Skeletal muscle satellite cell (primary cell): ENCODE results near the gene ATXN7L1.
"Not testable (repeated sequence)": the region's sequence is repeated elsewhere in the genome, so short reads cannot be mapped to it uniquely, and the experiment has no call there.

Experiments used
- H3K27me3 ChIP-seq: 2 replicates; pipeline ENCODE4 v1.7.0; 2013; ENCODE audit warnings: low read length; ENCODE audit not compliant: control insufficient read depth, insufficient read depth
- H3K36me3 ChIP-seq: 2 replicates; pipeline ENCODE4 v1.7.0; 2013; ENCODE audit warnings: mild to moderate bottlenecking, control low read depth, low read length; ENCODE audit not compliant: insufficient read depth
- H3K4me1 ChIP-seq: 2 replicates; pipeline ENCODE4 v1.7.0; 2013; ENCODE audit warnings: low read length; ENCODE audit not compliant: control insufficient read depth, insufficient read depth
- H3K4me2 ChIP-seq: 2 replicates; pipeline ENCODE4 v1.7.0; 2013; ENCODE audit warnings: mild to moderate bottlenecking, low read length
- H3K4me3 ChIP-seq: 2 replicates; pipeline ENCODE4 v1.7.0; 2013; ENCODE audit warnings: low read length
- H3K9ac ChIP-seq: 2 replicates; pipeline ENCODE4 v1.7.0; 2013; ENCODE audit warnings: mild to moderate bottlenecking, low read depth, low read length, moderate library complexity
- H3K9me3 ChIP-seq: replicated peaks from 2 replicates; pipeline ENCODE4 v1.7.0; 2013; ENCODE audit warnings: mild to moderate bottlenecking, control low read depth, low read length

The ATXN7L1 gene

DNA sequence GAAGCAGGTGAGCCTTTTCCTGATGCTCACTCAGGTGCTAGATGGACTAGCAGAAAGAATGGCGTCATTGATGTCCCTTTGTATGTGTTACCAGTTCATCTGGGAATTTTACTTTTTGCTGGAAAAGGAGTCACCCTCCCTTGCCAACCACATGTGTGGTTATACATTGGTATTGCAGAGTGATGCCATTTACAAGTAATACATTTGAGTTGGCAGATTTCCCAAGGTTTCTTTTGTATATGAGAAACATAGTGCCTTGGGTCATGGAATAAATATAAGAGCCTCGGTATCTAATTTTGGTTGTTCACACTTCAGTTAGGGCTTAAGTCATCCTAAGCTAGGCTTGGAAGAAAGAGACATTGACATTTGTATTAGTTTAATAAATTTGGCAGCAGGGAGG, 10.4 kb upstream of the ATXN7L1 start:
- H3K27me3 ChIP-seq, result no peaks in the 10 kb centered on the region
- H3K9ac ChIP-seq, result no peak overlapping the region
- no peaks in the 10 kb centered on the region for H3K9me3 ChIP-seq
- no peak overlapping the region for H3K4me3 ChIP-seq
- H3K4me2 ChIP-seq, result no peak overlapping the region
- no peaks in the 10 kb centered on the region for H3K4me1 ChIP-seq
- H3K36me3 ChIP-seq, result no peaks in the 10 kb centered on the region

DNA sequence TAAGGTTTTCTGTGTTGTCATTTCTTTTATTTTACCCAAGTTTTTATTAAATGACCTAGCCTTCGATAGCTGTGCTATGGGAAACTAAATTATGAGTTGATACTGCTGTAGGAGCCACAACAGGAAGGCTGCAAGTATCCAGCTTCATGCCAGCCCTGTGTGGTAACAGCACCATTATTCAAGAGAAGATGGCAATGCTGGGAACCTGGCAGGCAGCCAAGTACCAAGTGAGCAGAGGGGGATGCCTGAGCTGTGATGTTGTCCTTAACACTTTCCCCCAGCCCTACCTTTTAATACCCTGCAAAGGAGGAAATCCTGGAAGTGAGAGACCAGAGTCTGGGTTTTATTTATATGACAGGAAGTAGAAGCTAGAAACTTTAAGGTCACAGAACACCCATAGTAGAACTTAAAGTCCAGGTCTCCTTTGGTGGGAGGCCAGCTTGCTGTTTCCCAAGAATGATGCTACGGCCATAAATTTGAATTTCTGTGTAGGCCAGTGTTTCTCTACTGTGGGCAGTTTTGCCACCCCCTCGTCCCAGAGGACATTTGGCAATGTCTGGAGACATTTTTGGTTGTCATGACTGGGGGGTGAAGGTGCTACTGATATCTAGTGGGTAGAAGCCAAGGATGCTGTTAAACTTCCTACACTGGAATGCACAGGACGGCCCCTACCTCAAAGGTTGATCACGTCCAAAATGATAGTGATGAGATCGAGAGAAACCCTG, 9.2 kb upstream of the ATXN7L1 start:
- Histone ChIP-seq H3K36me3 (no peaks in the 10 kb centered on the region), H3K9ac (no peak overlapping the region), H3K4me3 (no peak overlapping the region), H3K9me3 (no peaks in the 10 kb centered on the region), H3K27me3 (no peaks in the 10 kb centered on the region), H3K4me2 (no peak overlapping the region), H3K4me1 (no peaks in the 10 kb centered on the region)

DNA sequence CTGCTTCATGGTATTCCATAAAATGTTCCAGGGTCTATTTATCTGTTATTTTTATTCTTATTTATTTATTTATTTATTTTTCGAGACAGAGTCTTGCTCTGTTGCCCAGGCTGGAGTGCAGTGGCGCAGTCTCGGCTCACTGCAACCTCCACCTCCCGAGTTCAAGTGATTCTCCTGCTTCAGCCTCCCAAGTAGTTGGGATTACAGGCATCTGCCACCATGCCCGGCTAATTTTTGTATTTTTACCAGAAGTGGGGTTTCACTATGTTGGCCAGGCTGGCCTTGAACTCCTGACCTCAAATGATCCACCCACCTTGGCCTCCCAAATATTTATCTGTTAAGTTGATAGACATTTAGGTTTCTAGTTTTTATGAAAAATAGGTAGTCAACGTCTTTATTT, 6.8 kb upstream of the ATXN7L1 start:
- not testable (repeated sequence) for H3K4me1 ChIP-seq, H3K9me3 ChIP-seq, H3K36me3 ChIP-seq, H3K4me3 ChIP-seq, H3K9ac ChIP-seq, H3K4me2 ChIP-seq, H3K27me3 ChIP-seq

DNA sequence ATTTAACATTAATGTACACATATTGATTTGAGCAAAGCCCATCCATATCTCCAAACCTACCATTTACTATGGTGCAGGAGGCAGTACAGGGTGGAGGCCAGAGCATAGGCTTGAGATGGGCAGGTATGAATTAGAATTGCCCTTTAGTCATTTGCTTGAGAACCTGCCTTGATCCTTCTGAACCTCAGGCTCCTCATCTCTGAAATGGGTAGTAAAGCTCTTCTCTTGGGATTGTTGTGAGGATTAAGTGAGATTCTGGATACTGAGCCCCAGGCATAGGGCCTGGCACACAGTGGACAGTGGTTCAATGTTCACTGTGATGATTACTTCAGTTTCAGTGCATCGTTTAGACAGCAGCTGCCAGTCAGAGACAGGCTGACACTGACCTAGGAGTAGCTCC, 5.0 kb upstream of the ATXN7L1 start:
- H3K9ac ChIP-seq, result no peak overlapping the region
- no peak overlapping the region for H3K4me3 ChIP-seq
- no peaks in the 10 kb centered on the region for H3K27me3 ChIP-seq
- H3K4me2 ChIP-seq, result no peak overlapping the region
- H3K36me3 ChIP-seq, result no peaks in the 10 kb centered on the region
- H3K9me3 ChIP-seq, result no peaks in the 10 kb centered on the region
- peaks cover 5% of the 10 kb centered on the region for H3K4me1 ChIP-seq

DNA sequence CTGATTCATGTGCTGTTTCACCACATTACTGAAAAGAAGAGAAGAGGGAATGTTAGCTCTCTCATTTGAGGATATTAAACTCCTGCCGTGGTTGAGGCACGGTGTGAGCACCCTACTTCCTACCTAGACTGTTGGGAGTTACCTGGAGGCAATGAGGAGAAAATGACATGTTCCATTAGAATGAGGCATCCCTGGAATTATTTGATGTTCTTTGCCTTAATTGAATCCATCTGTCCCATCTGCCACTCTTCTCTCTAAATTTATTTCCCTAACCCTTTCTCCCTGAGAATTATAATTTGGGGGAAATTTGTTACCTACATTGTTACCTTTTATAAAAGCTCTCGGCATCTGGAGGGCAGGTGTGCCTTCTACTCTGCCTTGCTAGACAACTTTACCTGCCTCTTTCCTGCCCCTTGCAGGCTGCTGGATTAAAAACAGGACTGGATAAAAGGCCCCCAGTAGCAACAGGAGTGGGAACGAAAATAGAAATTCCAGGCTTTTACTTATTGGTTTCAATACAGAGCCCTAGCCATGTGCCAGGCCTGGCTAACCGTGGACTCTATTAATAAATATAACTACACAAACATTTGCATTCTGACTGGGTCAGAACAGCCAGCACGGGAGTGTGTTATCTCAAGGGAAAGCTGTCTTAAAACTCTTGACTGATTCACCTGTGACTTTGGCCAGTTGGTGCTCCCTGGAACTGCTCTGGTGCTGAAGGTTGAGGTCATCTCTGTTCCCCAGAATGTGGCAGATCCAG, 4.4 kb upstream of the ATXN7L1 start:
- Histone ChIP-seq H3K27me3 (no peaks in the 10 kb centered on the region), H3K4me3 (no peak overlapping the region), H3K4me1 (peaks cover 5% of the 10 kb centered on the region), H3K9ac (no peak overlapping the region), H3K4me2 (no peak overlapping the region), H3K36me3 (no peaks in the 10 kb centered on the region), H3K9me3 (no peaks in the 10 kb centered on the region)

DNA sequence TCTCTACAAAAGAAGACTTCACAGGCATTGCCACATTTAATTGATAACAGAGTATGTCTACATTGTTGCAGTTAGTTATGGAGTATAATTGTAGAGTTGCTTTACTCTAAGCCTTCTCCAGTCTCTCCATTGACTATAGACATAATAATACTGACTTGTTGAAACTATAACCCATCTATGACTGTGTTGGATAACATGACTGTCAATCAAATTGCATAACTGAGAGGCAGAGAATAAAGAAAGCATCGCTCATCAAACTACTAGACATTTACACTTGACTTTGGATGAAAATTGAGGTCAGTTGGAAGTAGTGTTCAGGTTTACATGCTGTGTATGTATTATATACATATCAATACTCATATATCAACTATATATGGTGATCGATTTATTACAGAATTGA, 3.4 kb upstream of the ATXN7L1 start:
- H3K4me3 ChIP-seq, result no peak overlapping the region
- H3K9ac ChIP-seq, result no peak overlapping the region
- peaks cover 13% of the 10 kb centered on the region for H3K4me1 ChIP-seq
- H3K27me3 ChIP-seq, result no peaks in the 10 kb centered on the region
- no peaks in the 10 kb centered on the region for H3K36me3 ChIP-seq
- H3K9me3 ChIP-seq, result no peaks in the 10 kb centered on the region
- H3K4me2 ChIP-seq, result no peak overlapping the region

DNA sequence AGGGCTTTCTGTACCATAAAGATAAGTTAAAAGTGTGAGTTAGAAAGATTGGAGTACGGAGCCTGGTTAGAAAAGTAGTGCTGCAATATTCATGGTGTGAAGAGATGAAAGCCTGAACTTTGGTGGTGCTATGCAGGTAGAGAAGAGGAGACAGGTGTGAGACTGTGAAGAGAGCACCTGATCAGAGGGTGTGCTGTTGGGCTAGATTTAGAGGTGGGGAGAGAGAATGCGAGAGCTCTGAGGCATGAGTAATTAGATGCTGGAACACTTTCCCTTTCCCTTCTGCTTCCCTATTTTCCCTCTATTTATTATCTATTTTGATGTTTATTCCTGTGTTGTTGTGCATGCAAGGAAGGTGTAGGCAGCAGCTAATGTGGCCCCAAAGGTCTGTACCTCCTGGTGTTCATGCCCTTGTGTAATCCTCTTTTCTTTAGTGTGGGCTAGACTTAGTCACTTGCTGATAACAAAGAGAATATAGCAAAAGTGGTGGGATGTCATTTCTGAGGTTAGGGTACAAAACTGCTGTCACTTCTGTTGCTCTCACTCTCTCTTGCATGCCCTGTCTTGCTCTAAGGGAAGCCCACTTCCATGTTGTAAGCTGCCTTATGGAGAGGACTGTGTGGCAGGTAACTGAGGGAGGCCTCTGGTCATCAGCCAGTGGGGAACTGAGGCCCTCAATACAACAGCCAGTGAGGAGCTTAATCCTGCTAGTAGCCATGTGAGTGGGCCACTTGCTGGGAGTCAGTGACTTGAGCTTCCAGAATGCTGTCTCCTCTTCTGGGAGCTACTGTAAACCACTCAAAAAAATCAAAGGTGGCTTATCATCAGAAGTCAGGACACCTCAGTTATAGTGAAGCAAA, 2.6 kb upstream of the ATXN7L1 start:
- Histone ChIP-seq H3K9me3 (no peaks in the 10 kb centered on the region), H3K36me3 (no peaks in the 10 kb centered on the region), H3K4me3 (no peak overlapping the region), H3K4me2 (no peak overlapping the region), H3K9ac (no peak overlapping the region), H3K4me1 (peaks cover 13% of the 10 kb centered on the region), H3K27me3 (no peaks in the 10 kb centered on the region)

DNA sequence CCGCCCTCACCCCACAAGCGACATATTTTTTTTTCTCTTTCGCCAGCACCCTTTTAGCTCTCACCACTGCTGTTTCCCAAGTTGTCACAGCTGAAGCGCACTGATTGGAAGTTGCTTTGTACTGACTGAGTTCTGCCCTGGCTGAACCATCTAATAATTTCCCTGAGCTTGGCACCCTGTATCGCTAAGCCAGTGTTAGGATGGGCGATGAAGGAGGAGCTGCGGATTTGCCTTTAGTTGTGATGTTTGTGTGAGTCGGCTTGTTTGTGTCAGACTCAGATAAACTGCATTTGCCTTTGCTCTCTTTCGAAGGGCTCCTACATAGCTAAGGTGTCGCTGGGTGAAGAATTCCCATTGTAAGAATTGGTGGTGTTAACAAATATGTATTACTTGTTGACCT, 1.3 kb upstream of the ATXN7L1 start:
- H3K36me3 ChIP-seq, result no peaks in the 10 kb centered on the region
- no peaks in the 10 kb centered on the region for H3K27me3 ChIP-seq
- H3K4me3 ChIP-seq, result peak overlapping the region; percentile 85
- H3K4me1 ChIP-seq, result peaks cover 13% of the 10 kb centered on the region
- H3K4me2 ChIP-seq, result peak overlapping the region; percentile 83
- H3K9ac ChIP-seq, result peak overlapping the region; percentile 73
- H3K9me3 ChIP-seq, result no peaks in the 10 kb centered on the region

DNA sequence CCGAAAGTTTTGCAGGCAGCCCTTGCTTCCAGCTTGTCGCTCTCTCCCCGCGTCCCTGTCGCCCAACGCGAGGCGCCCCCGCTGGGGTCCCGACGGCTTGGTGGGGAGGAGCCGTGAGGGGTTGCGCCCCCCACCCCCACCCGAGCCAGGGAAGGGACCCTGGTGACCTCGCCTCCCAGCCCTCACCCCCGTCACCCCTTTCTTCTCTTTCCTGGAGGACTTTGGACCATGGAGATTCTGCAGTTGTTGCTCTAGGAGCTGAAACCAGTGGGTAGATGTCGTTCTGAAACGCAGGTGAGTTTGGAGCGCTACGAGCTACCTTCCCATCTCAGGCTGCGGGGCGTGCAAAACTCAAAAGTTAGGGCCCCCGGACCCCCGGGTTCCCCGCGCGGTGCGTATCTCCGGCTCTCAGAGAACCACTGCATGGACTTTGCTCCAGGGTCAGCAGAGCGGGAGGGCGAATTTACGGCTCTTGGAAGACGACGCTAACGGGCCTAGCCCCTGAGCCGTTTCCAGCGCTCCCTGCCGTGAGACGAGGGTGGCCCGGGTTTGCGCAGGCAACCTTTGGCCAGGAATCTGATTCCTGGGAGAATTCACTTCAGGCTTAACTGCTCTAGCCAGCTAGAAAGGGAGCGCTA, 684 bp upstream of the ATXN7L1 start:
- Histone ChIP-seq H3K27me3 (no peaks in the 10 kb centered on the region), H3K9ac (peak overlapping the region; percentile 73)

DNA sequence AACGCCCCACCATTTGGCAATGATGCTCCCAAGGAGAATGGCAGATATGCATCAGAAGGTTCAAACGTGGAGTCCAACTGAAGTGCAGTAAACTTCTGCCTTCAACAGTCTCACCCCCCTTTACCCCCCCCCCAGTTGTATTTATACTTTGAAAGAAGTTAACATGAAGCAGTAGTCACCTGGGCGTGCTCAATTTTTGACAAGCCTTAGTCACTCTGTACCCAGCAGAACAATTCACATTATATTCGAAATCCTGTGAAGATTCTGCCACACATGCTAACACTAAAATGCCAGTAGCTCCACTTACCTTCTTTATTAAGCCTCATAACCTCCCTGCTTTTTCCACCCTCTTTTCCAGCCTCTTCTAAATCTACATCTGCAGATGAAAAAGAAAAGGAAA, 894 bp downstream of the ATXN7L1 start:
- peak overlapping the region; percentile 99 for H3K9ac ChIP-seq
- H3K4me2 ChIP-seq, result peak overlapping the region; percentile 87
- H3K4me3 ChIP-seq, result peak overlapping the region; percentile 90
- peaks cover 13% of the 10 kb centered on the region for H3K4me1 ChIP-seq
- H3K9me3 ChIP-seq, result no peaks in the 10 kb centered on the region
- H3K27me3 ChIP-seq, result no peaks in the 10 kb centered on the region
- no peaks in the 10 kb centered on the region for H3K36me3 ChIP-seq

More for the DNA sequence above, 684 bp upstream of the ATXN7L1 start:
- Histone ChIP-seq H3K36me3 (no peaks in the 10 kb centered on the region), H3K4me1 (peaks cover 13% of the 10 kb centered on the region), H3K4me3 (peak overlapping the region; percentile 85), H3K4me2 (peak overlapping the region; percentile 83), H3K9me3 (no peaks in the 10 kb centered on the region)

DNA sequence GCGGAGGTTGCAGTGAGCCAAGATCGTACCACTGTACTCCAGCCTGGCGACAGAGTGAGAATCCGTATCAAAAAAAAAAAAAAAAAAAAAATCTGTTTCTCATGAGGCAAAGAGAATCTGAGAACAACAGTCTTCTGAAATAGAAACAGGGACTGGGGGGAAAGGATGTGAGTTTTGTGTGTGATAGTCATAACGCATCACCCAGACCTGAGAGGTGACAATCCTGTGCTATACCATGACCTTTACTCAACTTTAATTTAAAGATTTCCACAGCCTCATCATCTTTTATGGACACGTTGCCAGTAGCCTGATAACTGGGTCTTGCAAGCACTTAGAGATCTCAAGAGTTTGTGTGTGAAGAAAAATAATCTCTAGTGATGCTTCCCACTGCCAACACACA, 2.3 kb downstream of the ATXN7L1 start:
- no peaks in the 10 kb centered on the region for H3K27me3 ChIP-seq
- H3K36me3 ChIP-seq, result no peaks in the 10 kb centered on the region
- H3K4me1 ChIP-seq, result peaks cover 13% of the 10 kb centered on the region
- H3K9ac ChIP-seq, result no peak overlapping the region
- no peak overlapping the region for H3K4me2 ChIP-seq
- no peaks in the 10 kb centered on the region for H3K9me3 ChIP-seq
- no peak overlapping the region for H3K4me3 ChIP-seq
